Mucosa of stomach (tissue), 1 donor: Measurements from ENCODE around the gene ANO2.

Experiments used
- H3K27me3 ChIP-seq: one replicate; pipeline ENCODE4 v1.7.0; 2013; ENCODE audit warnings: mild to moderate bottlenecking, low read length; ENCODE audit not compliant: control insufficient read depth, insufficient read depth
- H3K36me3 ChIP-seq: one replicate; pipeline ENCODE4 v1.7.0; 2013; ENCODE audit warnings: low read length; ENCODE audit not compliant: control insufficient read depth, insufficient read depth
- H3K4me1 ChIP-seq: one replicate; pipeline ENCODE4 v1.7.0; 2013; ENCODE audit warnings: mild to moderate bottlenecking, low read length; ENCODE audit not compliant: control insufficient read depth, insufficient read depth
- H3K4me3 ChIP-seq: one replicate; pipeline ENCODE4 v1.7.0; 2013; ENCODE audit warnings: low read length
- H3K9ac ChIP-seq: one replicate; pipeline ENCODE4 v1.7.0; 2013; ENCODE audit warnings: mild to moderate bottlenecking, low read length, moderate library complexity
- H3K9me3 ChIP-seq: one replicate; pipeline ENCODE4 v1.7.0; 2013; ENCODE audit warnings: mild to moderate bottlenecking, low read length, moderate library complexity; ENCODE audit not compliant: control insufficient read depth
- donor health status: Pancreatic carcinoma.

The ANO2 gene

GRCh38 chr12:5912011-5912410, 33.0 kb downstream of the ANO2 start:
- Histone ChIP-seq H3K9ac (no peak overlapping the region), H3K9me3 (no peaks in the 10 kb centered on the region), H3K4me1 (no peaks in the 10 kb centered on the region), H3K36me3 (no peaks in the 10 kb centered on the region), H3K4me3 (no peak overlapping the region), H3K27me3 (peaks cover 4% of the 10 kb centered on the region)

- no peak overlapping the region for H3K4me3 ChIP-seq
- H3K9ac ChIP-seq: no peak overlapping the region
- no peaks in the 10 kb centered on the region for H3K36me3 ChIP-seq
- peaks cover 4% of the 10 kb centered on the region for H3K27me3 ChIP-seq
- H3K4me1 ChIP-seq: no peaks in the 10 kb centered on the region
- no peaks in the 10 kb centered on the region for H3K9me3 ChIP-seq
These were observed 34.1 kb downstream of the ANO2 start for GRCh38 chr12:5910790-5911548.

DNA sequence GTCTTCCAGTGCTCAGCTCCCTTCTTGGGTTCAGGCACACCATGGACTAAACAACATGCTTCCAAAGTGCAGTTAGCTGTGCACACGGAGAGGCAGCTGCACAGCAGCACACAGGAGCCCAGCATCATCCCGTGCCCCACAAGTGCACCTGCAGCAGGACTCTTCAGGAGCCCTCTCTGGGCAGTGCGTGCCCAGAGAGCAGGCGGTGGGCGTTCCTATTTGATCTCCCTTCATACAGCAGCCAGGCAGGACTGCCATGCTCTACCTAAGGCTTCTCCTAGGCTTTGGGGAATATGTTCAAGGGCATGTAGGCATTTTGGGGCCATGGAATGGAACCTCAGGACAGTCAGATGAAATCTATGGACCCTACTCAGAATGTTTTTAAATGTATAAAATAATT, 35.5 kb downstream of the ANO2 start:
- H3K9ac ChIP-seq: no peak overlapping the region
- no peaks in the 10 kb centered on the region for H3K9me3 ChIP-seq
- peaks cover 4% of the 10 kb centered on the region for H3K27me3 ChIP-seq
- H3K4me3 ChIP-seq: no peak overlapping the region
- no peaks in the 10 kb centered on the region for H3K4me1 ChIP-seq
- no peaks in the 10 kb centered on the region for H3K36me3 ChIP-seq

DNA sequence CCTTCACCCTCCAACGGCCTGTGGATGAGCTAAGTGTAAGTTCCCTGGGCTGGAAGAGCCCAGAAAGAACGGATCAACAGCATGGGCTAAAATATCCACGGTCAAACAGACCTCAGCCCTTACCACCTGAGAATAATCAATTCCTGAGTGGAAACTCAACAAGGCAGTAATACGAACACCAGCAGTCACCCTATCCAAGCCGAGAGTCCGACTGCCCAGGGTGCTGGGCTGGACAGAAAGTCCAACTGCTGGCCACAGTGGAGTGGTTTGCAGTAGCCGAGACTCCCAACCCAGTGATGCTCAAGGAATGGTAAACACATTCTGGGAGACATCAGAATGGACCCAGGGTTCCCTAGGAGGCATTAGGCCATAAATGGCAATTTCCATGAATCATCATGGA, 36.8 kb downstream of the ANO2 start:
- H3K4me1 ChIP-seq: no peaks in the 10 kb centered on the region
- H3K36me3 ChIP-seq: no peaks in the 10 kb centered on the region
- peaks cover 4% of the 10 kb centered on the region for H3K27me3 ChIP-seq
- H3K4me3 ChIP-seq: no peak overlapping the region
- no peaks in the 10 kb centered on the region for H3K9me3 ChIP-seq
- H3K9ac ChIP-seq: no peak overlapping the region

DNA sequence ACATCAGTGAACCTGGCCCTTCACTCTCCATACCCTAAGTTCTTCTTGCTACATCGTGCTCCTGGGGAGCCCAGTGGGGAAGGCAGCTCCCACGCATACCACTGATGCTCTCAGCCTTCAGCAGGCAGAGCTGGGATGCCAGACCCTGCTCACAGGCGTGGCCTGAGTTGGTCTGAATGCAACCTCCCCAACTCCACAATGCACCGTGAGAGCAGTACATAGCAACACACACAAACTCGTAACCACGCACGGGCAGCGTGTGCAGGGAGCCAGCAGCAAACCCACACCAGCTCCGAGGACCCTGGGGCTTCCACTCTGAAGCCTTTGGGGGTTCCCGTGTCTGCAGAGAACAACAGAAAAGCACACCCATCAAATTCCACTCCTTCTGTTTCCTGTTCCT, 37.3 kb downstream of the ANO2 start:
- no peak overlapping the region for H3K4me3 ChIP-seq
- H3K4me1 ChIP-seq: no peaks in the 10 kb centered on the region
- no peaks in the 10 kb centered on the region for H3K9me3 ChIP-seq
- H3K27me3 ChIP-seq: peaks cover 4% of the 10 kb centered on the region
- no peak overlapping the region for H3K9ac ChIP-seq
- no peaks in the 10 kb centered on the region for H3K36me3 ChIP-seq

- no peak overlapping the region for H3K9ac ChIP-seq
These were observed 39.3 kb downstream of the ANO2 start for GRCh38 chr12:5905757-5906156.

DNA sequence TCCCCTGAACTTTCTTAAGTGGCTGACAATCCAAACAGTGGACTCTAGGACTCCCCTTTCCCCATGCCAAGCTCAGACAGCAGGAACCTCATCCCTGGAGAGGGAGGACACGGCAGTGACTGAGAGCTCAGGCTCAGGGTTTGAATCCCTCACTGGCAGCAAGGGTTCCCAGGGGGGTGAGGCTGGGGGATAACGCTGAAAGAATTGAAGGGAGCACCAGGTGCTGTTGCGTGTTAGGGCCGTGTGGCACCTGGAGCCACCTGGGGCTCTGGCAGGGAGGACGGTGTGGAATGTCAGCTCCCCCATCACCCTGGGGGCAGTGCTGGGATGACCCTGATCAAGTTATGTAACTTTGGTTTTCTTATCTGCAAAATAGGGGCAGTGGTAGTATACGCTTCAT, 40.1 kb downstream of the ANO2 start:
- Histone ChIP-seq H3K27me3 (no peaks in the 10 kb centered on the region), H3K9me3 (no peaks in the 10 kb centered on the region), H3K4me1 (no peaks in the 10 kb centered on the region), H3K4me3 (no peak overlapping the region), H3K9ac (no peak overlapping the region), H3K36me3 (no peaks in the 10 kb centered on the region)

More at GRCh38 chr12:5905757-5906156, 39.3 kb downstream of the ANO2 start:
- Histone ChIP-seq H3K9me3 (no peaks in the 10 kb centered on the region), H3K4me1 (no peaks in the 10 kb centered on the region), H3K36me3 (no peaks in the 10 kb centered on the region), H3K4me3 (no peak overlapping the region), H3K27me3 (peaks cover 3% of the 10 kb centered on the region)

- Histone ChIP-seq H3K36me3 (no peaks in the 10 kb centered on the region), H3K4me3 (no peak overlapping the region), H3K4me1 (no peaks in the 10 kb centered on the region), H3K9ac (no peak overlapping the region), H3K9me3 (no peaks in the 10 kb centered on the region), H3K27me3 (no peaks in the 10 kb centered on the region)
These were observed 40.6 kb downstream of the ANO2 start for GRCh38 chr12:5904441-5904840.

DNA sequence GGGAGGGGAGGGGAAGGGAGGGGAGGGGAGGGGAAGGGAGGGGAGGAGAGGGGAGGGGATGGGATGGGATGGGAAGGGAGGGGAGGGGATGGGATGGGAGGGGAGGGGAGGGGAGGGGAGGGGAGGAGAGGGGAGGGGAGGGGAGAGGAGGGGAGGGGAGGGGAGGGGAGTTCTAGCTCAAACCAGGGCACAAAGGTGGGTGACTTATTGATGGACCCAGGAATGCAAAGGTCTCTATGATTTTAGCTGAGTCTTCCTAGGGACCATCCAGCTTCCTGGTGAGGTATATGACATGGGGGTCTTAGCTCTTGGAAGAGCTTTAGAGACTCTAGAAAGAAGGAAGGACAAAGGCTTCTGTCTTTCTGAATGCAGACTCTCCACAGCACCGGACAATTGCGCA, 42.3 kb downstream of the ANO2 start:
- H3K27me3 ChIP-seq: no peaks in the 10 kb centered on the region
- H3K36me3 ChIP-seq: no peaks in the 10 kb centered on the region
- no peaks in the 10 kb centered on the region for H3K4me1 ChIP-seq
- no peaks in the 10 kb centered on the region for H3K9me3 ChIP-seq
- no peak overlapping the region for H3K4me3 ChIP-seq
- no peak overlapping the region for H3K9ac ChIP-seq

DNA sequence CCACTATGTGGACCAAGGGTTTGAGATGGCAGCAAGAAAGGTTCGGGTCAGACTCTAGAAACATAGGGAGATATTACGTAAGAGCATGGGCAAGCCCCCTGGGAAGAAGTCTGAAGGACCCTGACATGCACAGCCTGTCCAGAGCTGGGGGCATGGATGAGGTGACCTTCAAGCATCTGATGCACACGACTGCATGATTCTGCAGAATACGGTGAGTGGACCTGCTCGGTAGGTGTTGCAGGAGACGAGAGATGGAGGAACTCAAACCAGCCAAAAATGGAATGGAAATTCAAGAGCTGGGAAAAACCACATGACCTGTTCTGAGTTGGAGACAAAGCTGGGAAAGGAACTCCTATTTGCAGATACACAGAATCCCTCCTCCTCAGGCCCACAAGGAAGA, 43.6 kb downstream of the ANO2 start:
- no peak overlapping the region for H3K4me3 ChIP-seq
- no peak overlapping the region for H3K9ac ChIP-seq
- no peaks in the 10 kb centered on the region for H3K27me3 ChIP-seq
- no peaks in the 10 kb centered on the region for H3K36me3 ChIP-seq
- H3K9me3 ChIP-seq: no peaks in the 10 kb centered on the region
- H3K4me1 ChIP-seq: no peaks in the 10 kb centered on the region

GRCh38 chr12:5900533-5901205, 44.4 kb downstream of the ANO2 start:
- Histone ChIP-seq H3K9ac (no peak overlapping the region), H3K4me3 (no peak overlapping the region), H3K27me3 (no peaks in the 10 kb centered on the region), H3K4me1 (no peaks in the 10 kb centered on the region), H3K9me3 (no peaks in the 10 kb centered on the region), H3K36me3 (no peaks in the 10 kb centered on the region)

GRCh38 chr12:5900076-5900475, 45.0 kb downstream of the ANO2 start:
- Histone ChIP-seq H3K27me3 (no peaks in the 10 kb centered on the region), H3K4me1 (no peaks in the 10 kb centered on the region), H3K9me3 (no peaks in the 10 kb centered on the region), H3K4me3 (no peak overlapping the region), H3K36me3 (no peaks in the 10 kb centered on the region), H3K9ac (no peak overlapping the region)
